Ovary (tissue), 9 donors: ENCODE data around the gene SERHL2. TPM values are rescaled to one million over a fixed set of nuclear protein-coding genes. Genes with fewer than 3 reads are reported as not detected.

Experiments
- DNase-seq, 5 donors: peaks; one replicate each; pipeline ENCODE4 v3.0.0-alpha.2; 2019 to 2020
- H3K27ac ChIP-seq, 2 donors: fragments of 200-600 bp; one replicate each; pipeline versions ENCODE4 v1.5.1 to v1.8.0; 2019 to 2022
- H3K27me3 ChIP-seq: fragments of 200-600 bp; one replicate; pipeline ENCODE4 v1.8.0; 2022
- H3K36me3 ChIP-seq: fragments of 200-600 bp; sonication (generic); one replicate; pipeline ENCODE4 v1.5.1; 2019
- H3K4me1 ChIP-seq: one replicate; pipeline ENCODE4 v1.8.1; 2013; ENCODE audit warnings: mild to moderate bottlenecking, moderate library complexity; ENCODE audit not compliant: insufficient read depth
- H3K4me3 ChIP-seq: fragments of 200-600 bp; sonication (generic); one replicate; pipeline ENCODE4 v1.5.1; 2017
- H3K9me3 ChIP-seq, 2 donors: fragments of 200-600 bp in 1 of 2; sonication (generic) in 1 of 2; one replicate each; pipeline versions ENCODE4 v1.5.1 to v1.8.1; 2013 to 2019; ENCODE audit warnings: mild to moderate bottlenecking in 1 of 2, moderate library complexity in 1 of 2
- CTCF ChIP-seq, 3 donors: fragments of 450-650 bp in 2 of 3; fragments of 200-600 bp in 1 of 3; IDR thresholded peaks; one replicate each; pipeline versions ENCODE4 v1.5.1 to v1.8.0; 2016 to 2022; ENCODE audit warnings: antibody characterized with exemption in 3 of 3, mild to moderate bottlenecking in 1 of 3
- EP300 ChIP-seq: sonication (generic); formaldehyde crosslinking; IDR thresholded peaks from one replicate; pipeline ENCODE4 v1.6.1; 2017; ENCODE audit warnings: antibody characterized with exemption
- POLR2A ChIP-seq: fragments of 450-650 bp; IDR thresholded peaks from one replicate; pipeline ENCODE4 v1.6.1; 2017; ENCODE audit warnings: antibody characterized with exemption, mild to moderate bottlenecking, moderate library complexity
- WGBS, 3 donors: extraction: QIAGEN DNeasy Blood & Tissue Kit in 1 of 3; methylation state at CpG; one replicate each; pipeline versions ENCODE4 v1.1.5 to v1.1.7; 2013 to 2017; 5-methylcytosine and 5-hydroxymethylcytosine counted together
- intact Hi-C, 4 donors: fragments of 100-400 bp; cut with DNase I; formaldehyde crosslinking; loops; one replicate each; pipeline versions ENCODE4 v1.11.0 to v1.15.1; 2022 to 2023
- polyA plus RNA-seq, 2 donors: library from polyadenylated mRNA; stranded (reverse); fragments of 200-250 nt in 1 of 2; fragments of 350-450 nt in 1 of 2; fragmentation: Illumina TruSeq in 1 of 2; extraction: RNeasy Lipid Tissue Mini Kit (QIAGEN cat#74804) in 1 of 2; gene quantifications; one replicate each; pipeline ENCODE4 v1.2.3, GENCODE V29; 2013 to 2014
- total RNA-seq, 7 donors: library from RNA; depleted of rRNA in 2 of 7; stranded (reverse); fragments of >200 nt in 2 of 7; fragmentation: NEBNext Ultra II Directional in 3 of 7; extraction: Animal tissue kit (Norgen Biotek cat#: 25700) in 3 of 7; gene quantifications; one replicate each; pipeline versions ENCODE4 v1.1.0 to v1.2.4, GENCODE V29; 2016 to 2023
- donor health status: DM: no; HTN: no; CAD: no; lungs with moderate emphysema.
- donor health status: DM: no; HTN: no; CAD: no.
- donor health status: Bipolar disorder and iron deficiency.
- donor health status: DM: yes; HTN: yes; CAD: no.
- donor health status: DM: no; HTN: no; CAD: no.
- donor health status: DM: yes; HTN: yes; CAD: no.

Gene SERHL2
- total and polyA plus RNA-seq, 9 donors: 8.1 to 27.8 (median 14.9) TPM

- no peak for DNase-seq
- 17 to 27% (median 19%) methylated on average over 1 of the region's 1 CpG for WGBS, 3 donors
- H3K9me3 ChIP-seq: no peaks in the 10 kb centered on the region
- H3K27me3 ChIP-seq: no peaks in the 10 kb centered on the region
- H3K27ac ChIP-seq: peak overlapping the region in 1 of 2 donors; percentile 70
- H3K4me1 ChIP-seq: peaks cover 27% of the 10 kb centered on the region
- no peak for TF ChIP-seq POLR2A
- no peak for TF ChIP-seq CTCF (IDR thresholded peaks at IDR 0.05)
- no peak for TF ChIP-seq EP300
- no peak overlapping the region for H3K4me3 ChIP-seq
- H3K36me3 ChIP-seq: no peaks in the 10 kb centered on the region
- intact Hi-C loops: loop anchor here in 2 of 4 donors (10.0 kb wide), 2 partner anchors 76 to 96 kb away; partner anchors contain the start of gene RRP7A (in 1 of the 2)
These were observed 57.3 kb downstream of the SERHL2 start for GRCh38 chr22:42611051-42611450.

GRCh38 chr22:42612336-42612735 lies 58.6 kb downstream of the SERHL2 start:
- 16 to 42% (median 24%) methylated on average over 11 of the region's 11 CpGs for WGBS, 3 donors
- Histone ChIP-seq H3K9me3 (no peaks in the 10 kb centered on the region), H3K27me3 (no peaks in the 10 kb centered on the region), H3K4me1 (peaks cover 25% of the 10 kb centered on the region), H3K27ac (no peak overlapping the region), H3K36me3 (no peaks in the 10 kb centered on the region), H3K4me3 (no peak overlapping the region)
- no peak for DNase-seq
- intact Hi-C loops: loop anchor here in 2 of 4 donors (10.0 kb wide), 2 partner anchors 78 to 98 kb away; partner anchors contain the start of gene RRP7A (in 1 of the 2)
- TF ChIP-seq EP300 (no peak), CTCF (IDR thresholded peaks at IDR 0.05) (no peak), POLR2A (no peak)

GRCh38 chr22:42613872-42614301 lies 60.1 kb downstream of the SERHL2 start:
- WGBS, 3 donors: 0 to 1% (median 0%) methylated on average over 10 of the region's 10 CpGs
- no peaks in the 10 kb centered on the region for H3K27me3 ChIP-seq
- H3K27ac ChIP-seq: peak overlapping the region; percentile 91 to 92
- intact Hi-C loops: loop anchor here in 2 of 4 donors (10.0 kb wide), 2 partner anchors 79 to 99 kb away; partner anchors contain the start of gene RRP7A (in 1 of the 2)
- no peak for DNase-seq
- H3K4me3 ChIP-seq: peak overlapping the region; percentile 89
- peaks cover 19% of the 10 kb centered on the region for H3K4me1 ChIP-seq
- no peaks in the 10 kb centered on the region for H3K9me3 ChIP-seq
- TF ChIP-seq POLR2A (no peak), CTCF (IDR thresholded peaks at IDR 0.05) (no peak), EP300 (no peak)
- H3K36me3 ChIP-seq: no peaks in the 10 kb centered on the region

GRCh38 chr22:42614312-42615091 lies 60.7 kb downstream of the SERHL2 start, which contains the start of gene POLDIP3:
TSS of gene POLDIP3 (minus strand) at chr22:42614883. CDS start at chr22:42614857, 26 bp downstream.
- Histone ChIP-seq H3K4me1 (peaks cover 16% of the 10 kb centered on the region), H3K9me3 (no peaks in the 10 kb centered on the region), H3K27me3 (no peaks in the 10 kb centered on the region), H3K36me3 (no peaks in the 10 kb centered on the region), H3K4me3 (peak within 1 kb of the TSS; percentile 89), H3K27ac (peak within 1 kb of the TSS; percentile 91 to 92)
- 0 to 1% (median 1%) methylated on average over 77 to 85 of the region's 85 CpGs for WGBS, 3 donors
- intact Hi-C loops: loop anchor here in 2 of 4 donors (10.0 kb wide), 2 partner anchors 80 to 100 kb away; partner anchors contain the start of gene RRP7A (in 1 of the 2)
- peak; percentile 60 for TF ChIP-seq POLR2A
- TF ChIP-seq CTCF (IDR thresholded peaks at IDR 0.05): no peak
- TF ChIP-seq EP300: no peak
- peak; percentile 99 to 100 (median 99) for DNase-seq
